DOHH2 (cell line): ENCODE data around the gene SCNN1A.

Experiments used
- EZH2phosphoT487 ChIP-seq: fragments of 200-600 bp; sonication (generic); IDR thresholded peaks from 2 replicates; pipeline ENCODE4 v1.6.1; 2017; ENCODE audit warnings: borderline replicate concordance, mild to moderate bottlenecking, antibody characterized with exemption, low read length, moderate library complexity, mixed read lengths
- TF ChIP-seq, protein P1 (sequence below): fragments of 200-600 bp; sonication (generic); IDR thresholded peaks from one replicate; pipeline ENCODE4 v1.5.1; 2014; ENCODE audit warnings: antibody characterized with exemption, mild to moderate bottlenecking, low read depth, low read length; ENCODE audit not compliant: poor library complexity, severe bottlenecking

GRCh38 chr12:6420364-6420763 is 45.0 kb upstream of the SCNN1A start:
- TF ChIP-seq, protein P1, sequence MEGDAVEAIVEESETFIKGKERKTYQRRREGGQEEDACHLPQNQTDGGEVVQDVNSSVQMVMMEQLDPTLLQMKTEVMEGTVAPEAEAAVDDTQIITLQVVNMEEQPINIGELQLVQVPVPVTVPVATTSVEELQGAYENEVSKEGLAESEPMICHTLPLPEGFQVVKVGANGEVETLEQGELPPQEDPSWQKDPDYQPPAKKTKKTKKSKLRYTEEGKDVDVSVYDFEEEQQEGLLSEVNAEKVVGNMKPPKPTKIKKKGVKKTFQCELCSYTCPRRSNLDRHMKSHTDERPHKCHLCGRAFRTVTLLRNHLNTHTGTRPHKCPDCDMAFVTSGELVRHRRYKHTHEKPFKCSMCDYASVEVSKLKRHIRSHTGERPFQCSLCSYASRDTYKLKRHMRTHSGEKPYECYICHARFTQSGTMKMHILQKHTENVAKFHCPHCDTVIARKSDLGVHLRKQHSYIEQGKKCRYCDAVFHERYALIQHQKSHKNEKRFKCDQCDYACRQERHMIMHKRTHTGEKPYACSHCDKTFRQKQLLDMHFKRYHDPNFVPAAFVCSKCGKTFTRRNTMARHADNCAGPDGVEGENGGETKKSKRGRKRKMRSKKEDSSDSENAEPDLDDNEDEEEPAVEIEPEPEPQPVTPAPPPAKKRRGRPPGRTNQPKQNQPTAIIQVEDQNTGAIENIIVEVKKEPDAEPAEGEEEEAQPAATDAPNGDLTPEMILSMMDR, result no peak
- no peak for TF ChIP-seq EZH2phosphoT487
